Measurements from ENCODE around the gene GOLGA8K.
"Not testable (repeated sequence)": the region's sequence is repeated elsewhere in the genome, so short reads cannot be mapped to it uniquely, and the experiment has no call there.

GOLGA8K gene

GRCh38 chr15:32352748-32353147, 50.3 kb downstream of the GOLGA8K start:
- not testable (repeated sequence) for DNase-seq

GRCh38 chr15:32350563-32351220, 52.4 kb downstream of the GOLGA8K start:
- DNase-seq, result not testable (repeated sequence)

- DNase-seq, result not testable (repeated sequence)
These were observed 56.1 kb downstream of the GOLGA8K start for GRCh38 chr15:32347037-32347436.

GRCh38 chr15:32345978-32346547, 57.0 kb downstream of the GOLGA8K start:
- not testable (repeated sequence) for DNase-seq

- DNase-seq, result not testable (repeated sequence)
These were observed 59.2 kb downstream of the GOLGA8K start for GRCh38 chr15:32343921-32344320.
